Activated CD4-positive, alpha-beta T cell treated with anti-CD3 and anti-CD28 coated beads for 24 hours (primary cell): ENCODE data around the gene RAC2.

Experiments used
- DNase-seq, 2 donors: peaks; one replicate each; pipeline ENCODE4 v3.0.0-alpha.2; 2020; ENCODE audit warnings: low read depth in 2 of 2

The RAC2 gene

GRCh38 chr22:37221424-37222333 is 22.4 kb downstream of the RAC2 start:
- no peak for DNase-seq

- DNase-seq: no peak
Observed at GRCh38 chr22:37220543-37220981, 23.5 kb downstream of the RAC2 start.

- DNase-seq: no peak
Observed at GRCh38 chr22:37219533-37219932, 24.5 kb downstream of the RAC2 start.

GRCh38 chr22:37218771-37219411 is 25.2 kb downstream of the RAC2 start:
- DNase-seq: peak in 1 of 2 donors; percentile 45

- DNase-seq: no peak
Observed at GRCh38 chr22:37218399-37218770, 25.7 kb downstream of the RAC2 start.

- DNase-seq: no peak
Observed at GRCh38 chr22:37215890-37216289, 28.2 kb downstream of the RAC2 start.

GRCh38 chr22:37214731-37215030 is 29.4 kb downstream of the RAC2 start:
- no peak for DNase-seq

- no peak for DNase-seq
Observed at GRCh38 chr22:37213941-37214730, 29.9 kb downstream of the RAC2 start.

- DNase-seq: no peak
Observed at GRCh38 chr22:37213218-37213855, 30.7 kb downstream of the RAC2 start.

GRCh38 chr22:37212174-37212906 is 31.7 kb downstream of the RAC2 start, which contains the start of gene SSTR3:
Gene SSTR3, minus strand, starts transcription at chr22:37212477. Its CDS starts 4,674 bp downstream, at chr22:37207803.
- no peak for DNase-seq

- no peak for DNase-seq
Observed at GRCh38 chr22:37211866-37212173, 32.2 kb downstream of the RAC2 start.

- no peak for DNase-seq
Observed at GRCh38 chr22:37211075-37211865, 32.8 kb downstream of the RAC2 start.

GRCh38 chr22:37210041-37210803 is 33.8 kb downstream of the RAC2 start:
- DNase-seq: no peak

GRCh38 chr22:37209140-37209845 is 34.8 kb downstream of the RAC2 start:
- no peak for DNase-seq

- DNase-seq: no peak
Observed at GRCh38 chr22:37208401-37209139, 35.5 kb downstream of the RAC2 start.

- no peak for DNase-seq
Observed at GRCh38 chr22:37207981-37208380, 36.1 kb downstream of the RAC2 start.

GRCh38 chr22:37206841-37207821 is 36.9 kb downstream of the RAC2 start:
- DNase-seq: no peak
